Activated T-helper 17 cell treated with anti-CD3 and anti-CD28 coated beads, Interleukin-2, amount 50 U/mL, for 72 hours (primary cell): Measurements from ENCODE around the gene STAB2. TPM values are rescaled to one million over a fixed set of nuclear protein-coding genes. Genes with fewer than 3 reads are reported as not detected.
"Not testable (repeated sequence)": the region's sequence is repeated elsewhere in the genome, so short reads cannot be mapped to it uniquely, and the experiment has no call there.

Experiments used
- ATAC-seq: fragments of 150-1000 bp; cut with Tn5 transposase; replicated peaks from 2 replicates; pipeline ENCODE4 v1.10.0; 2021; ENCODE audit warnings: mild to moderate bottlenecking, moderate library complexity
- H3K27ac Mint-ChIP-seq: one replicate; pipeline ENCODE4 v1.8.0; 2022; ENCODE audit warnings: mixed read lengths
- H3K27me3 Mint-ChIP-seq: one replicate; pipeline ENCODE4 v1.8.0; 2022; ENCODE audit warnings: mixed read lengths
- H3K36me3 Mint-ChIP-seq: one replicate; pipeline ENCODE4 v1.8.0; 2022; ENCODE audit warnings: low read depth, mild to moderate bottlenecking, mixed read lengths
- H3K4me1 Mint-ChIP-seq: one replicate; pipeline ENCODE4 v1.8.0; 2022; ENCODE audit warnings: mixed read lengths
- H3K4me3 Mint-ChIP-seq: one replicate; pipeline ENCODE4 v1.8.0; 2022; ENCODE audit warnings: mild to moderate bottlenecking, mixed read lengths
- H3K9me3 Mint-ChIP-seq: one replicate; pipeline ENCODE4 v1.8.0; 2022; ENCODE audit warnings: mixed read lengths
- total RNA-seq, 2 donors: library from RNA; stranded (reverse); gene quantifications; one replicate each; pipeline ENCODE4 v1.2.3, GENCODE V29; 2022

Gene STAB2
- total RNA-seq, 2 donors from 2014 or later: not detected

DNA sequence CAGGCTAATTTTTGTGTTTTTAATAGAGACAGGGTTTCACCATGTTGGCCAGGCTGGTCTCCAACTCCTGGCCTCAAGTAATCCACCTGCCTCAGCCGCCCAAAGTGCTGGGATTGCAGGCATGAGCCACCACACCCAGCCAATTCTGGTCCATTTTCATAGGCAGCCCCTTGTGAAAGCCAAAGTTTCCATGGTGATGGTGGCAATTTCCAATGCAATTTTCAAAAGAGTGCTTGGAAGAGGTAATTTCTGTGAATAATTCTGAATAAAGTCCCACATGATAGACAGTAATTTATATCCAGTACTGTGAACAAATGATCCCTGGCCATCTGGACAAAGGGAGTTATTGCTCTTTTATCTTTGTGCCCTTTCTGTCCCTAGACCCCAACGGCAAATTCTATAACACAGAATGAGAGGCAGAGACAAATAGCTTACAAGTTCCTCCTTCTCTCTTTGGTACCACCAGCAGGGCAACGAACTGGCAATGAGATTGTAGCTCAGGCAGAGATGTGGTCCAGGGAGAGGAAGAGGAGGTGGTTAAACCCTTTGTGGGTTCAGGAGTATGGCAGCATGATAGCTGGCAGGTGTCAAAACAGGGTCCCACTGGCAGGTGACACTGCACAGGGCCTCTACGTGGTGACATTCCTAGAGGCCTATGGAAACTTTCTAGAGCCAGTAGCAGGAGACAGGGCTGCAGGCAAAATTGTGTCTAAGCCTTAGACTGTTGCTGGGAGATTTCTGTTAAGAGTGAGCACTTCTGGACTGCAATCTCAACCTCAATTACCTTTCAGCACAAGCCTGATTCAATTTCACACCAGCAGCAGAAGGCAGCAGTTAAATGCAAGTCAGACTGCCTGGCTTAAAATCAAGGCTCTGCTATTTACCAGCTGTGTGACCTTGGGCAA lies 207.5 kb downstream of the STAB2 start:
- peaks cover 61% of the 10 kb centered on the region for H3K36me3 Mint-ChIP-seq
- H3K27me3 Mint-ChIP-seq: no peaks in the 10 kb centered on the region
- no peak overlapping the region for H3K27ac Mint-ChIP-seq
- H3K9me3 Mint-ChIP-seq: no peaks in the 10 kb centered on the region
- H3K4me1 Mint-ChIP-seq: no peaks in the 10 kb centered on the region
- no peak overlapping the region for H3K4me3 Mint-ChIP-seq
- no peak for ATAC-seq

GRCh38 chr12:103798586-103798985 lies 211.5 kb downstream of the STAB2 start:
- H3K27ac Mint-ChIP-seq: no peak overlapping the region
- H3K4me3 Mint-ChIP-seq: no peak overlapping the region
- H3K36me3 Mint-ChIP-seq: peaks cover 40% of the 10 kb centered on the region
- no peaks in the 10 kb centered on the region for H3K27me3 Mint-ChIP-seq
- no peak for ATAC-seq
- no peaks in the 10 kb centered on the region for H3K4me1 Mint-ChIP-seq
- H3K9me3 Mint-ChIP-seq: no peaks in the 10 kb centered on the region

DNA sequence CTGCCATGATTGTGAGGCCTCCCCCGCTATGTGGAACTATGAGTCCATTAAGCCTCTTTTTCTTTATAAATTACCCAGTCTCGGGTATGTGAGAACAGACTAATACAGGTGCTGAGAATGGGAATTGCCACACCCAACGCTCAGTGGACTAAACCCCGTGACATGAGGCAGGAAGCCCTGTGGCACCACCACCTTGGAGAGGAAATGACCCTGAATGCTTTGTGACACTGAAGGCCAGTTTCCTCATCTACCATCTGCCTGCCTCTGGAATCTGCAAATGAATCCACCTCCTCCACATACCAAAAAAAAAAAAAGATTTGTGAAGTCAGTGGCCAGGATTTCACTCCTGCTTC lies 212.4 kb downstream of the STAB2 start:
- no peak for ATAC-seq
- Mint-ChIP-seq H3K4me3 (no peak overlapping the region), H3K4me1 (no peaks in the 10 kb centered on the region), H3K36me3 (peaks cover 36% of the 10 kb centered on the region), H3K27ac (no peak overlapping the region), H3K9me3 (no peaks in the 10 kb centered on the region), H3K27me3 (no peaks in the 10 kb centered on the region)

GRCh38 chr12:103799857-103800771 lies 213.0 kb downstream of the STAB2 start:
- no peak for ATAC-seq
- Mint-ChIP-seq H3K9me3 (no peaks in the 10 kb centered on the region), H3K4me1 (no peaks in the 10 kb centered on the region), H3K36me3 (peaks cover 33% of the 10 kb centered on the region), H3K27me3 (no peaks in the 10 kb centered on the region), H3K4me3 (no peak overlapping the region), H3K27ac (no peak overlapping the region)

DNA sequence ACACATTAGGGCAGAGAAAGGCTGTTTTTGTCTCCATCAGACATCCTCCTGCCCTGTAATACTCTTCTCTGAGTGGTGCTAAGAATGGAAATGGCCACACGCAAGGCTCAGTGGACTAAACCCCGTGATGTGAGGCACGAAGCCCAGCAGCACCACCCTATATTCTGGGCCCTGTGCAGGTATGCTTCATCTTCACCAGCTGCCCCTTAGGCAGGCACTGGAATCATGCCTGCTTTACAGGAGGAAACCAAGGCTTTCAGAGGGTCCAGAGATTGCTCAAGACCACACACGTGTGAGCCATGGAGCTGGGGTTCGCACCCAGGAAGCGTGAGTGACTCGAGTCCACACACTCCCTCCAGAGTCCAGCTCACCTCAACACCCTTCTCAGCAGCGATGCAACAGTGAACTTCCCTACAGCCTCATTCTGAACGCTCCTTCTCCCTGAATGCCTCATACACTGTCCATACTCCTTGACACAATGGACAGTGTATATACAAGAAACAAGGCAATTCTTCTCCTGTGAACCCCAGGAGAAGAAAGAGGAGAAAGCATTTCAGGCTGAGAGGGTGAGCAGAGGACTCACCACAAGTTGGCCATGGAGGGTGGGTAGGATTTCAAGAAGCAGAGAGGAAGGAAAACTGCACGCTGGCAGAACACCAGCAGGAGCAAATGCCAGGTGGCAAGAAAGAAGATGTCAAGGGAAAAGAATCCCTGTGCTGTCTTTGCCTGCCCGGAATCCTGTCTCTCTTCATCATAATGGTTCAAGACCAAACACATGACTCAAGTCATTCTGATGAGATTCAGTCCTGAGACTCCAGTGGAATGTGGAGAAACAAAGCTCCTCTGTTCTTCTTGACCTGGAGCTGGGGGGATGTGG lies 214.9 kb downstream of the STAB2 start:
- Mint-ChIP-seq H3K27me3 (no peaks in the 10 kb centered on the region), H3K36me3 (peaks cover 29% of the 10 kb centered on the region), H3K27ac (no peak overlapping the region), H3K4me3 (no peak overlapping the region), H3K4me1 (peaks cover 6% of the 10 kb centered on the region), H3K9me3 (no peaks in the 10 kb centered on the region)
- no peak for ATAC-seq

DNA sequence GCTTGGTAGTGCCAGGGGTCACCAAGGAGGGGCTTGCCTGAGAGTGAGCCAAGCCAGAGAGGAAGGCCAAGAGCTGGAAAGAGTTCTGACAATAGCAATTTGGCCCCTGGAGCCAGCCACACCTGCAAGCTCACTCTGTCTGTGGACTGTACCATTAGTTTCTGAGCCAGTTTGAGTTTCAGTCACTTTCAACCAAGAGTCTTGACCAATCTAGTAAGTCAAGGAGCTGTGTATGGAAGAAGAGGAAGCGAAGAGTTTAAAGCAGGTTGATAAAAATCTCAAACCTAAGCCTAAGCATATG lies 215.5 kb downstream of the STAB2 start:
- no peaks in the 10 kb centered on the region for H3K9me3 Mint-ChIP-seq
- H3K4me3 Mint-ChIP-seq: no peak overlapping the region
- peaks cover 24% of the 10 kb centered on the region for H3K36me3 Mint-ChIP-seq
- no peak for ATAC-seq
- H3K27ac Mint-ChIP-seq: no peak overlapping the region
- peaks cover 6% of the 10 kb centered on the region for H3K4me1 Mint-ChIP-seq
- H3K27me3 Mint-ChIP-seq: no peaks in the 10 kb centered on the region

DNA sequence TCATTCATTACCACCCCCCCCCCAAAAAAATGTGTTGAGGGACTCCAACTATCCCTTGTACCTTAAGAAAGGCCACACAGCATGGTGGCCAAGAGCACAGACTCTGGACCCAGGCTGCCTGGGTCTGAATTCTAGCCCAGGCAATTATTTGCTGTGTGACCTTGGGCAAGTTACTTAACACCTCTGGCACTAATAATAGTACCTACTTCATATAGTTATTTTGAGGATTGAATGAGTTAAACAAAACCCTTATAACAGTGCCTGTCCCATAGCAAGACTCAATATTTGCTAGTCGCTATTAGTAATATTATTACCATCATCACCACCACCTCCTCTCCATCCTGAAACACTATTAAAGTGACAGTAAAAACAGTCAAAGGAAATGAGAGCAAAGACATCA lies 216.8 kb downstream of the STAB2 start:
- no peak for ATAC-seq
- Mint-ChIP-seq H3K36me3 (peaks cover 13% of the 10 kb centered on the region), H3K27ac (no peak overlapping the region)

GRCh38 chr12:103805655-103806360 lies 218.7 kb downstream of the STAB2 start:
- H3K9me3 Mint-ChIP-seq: no peaks in the 10 kb centered on the region
- ATAC-seq: no peak
- H3K4me3 Mint-ChIP-seq: no peak overlapping the region
- H3K27me3 Mint-ChIP-seq: no peaks in the 10 kb centered on the region
- peaks cover 6% of the 10 kb centered on the region for H3K4me1 Mint-ChIP-seq
- H3K36me3 Mint-ChIP-seq: peaks cover 18% of the 10 kb centered on the region
- H3K27ac Mint-ChIP-seq: no peak overlapping the region

More for the DNA sequence above, 216.8 kb downstream of the STAB2 start:
- Mint-ChIP-seq H3K4me3 (no peak overlapping the region), H3K4me1 (peaks cover 6% of the 10 kb centered on the region), H3K27me3 (no peaks in the 10 kb centered on the region), H3K9me3 (no peaks in the 10 kb centered on the region)

GRCh38 chr12:103806803-103807202 lies 219.7 kb downstream of the STAB2 start:
- H3K27ac Mint-ChIP-seq: no peak overlapping the region
- H3K4me3 Mint-ChIP-seq: no peak overlapping the region
- H3K36me3 Mint-ChIP-seq: peaks cover 23% of the 10 kb centered on the region
- H3K27me3 Mint-ChIP-seq: no peaks in the 10 kb centered on the region
- no peak for ATAC-seq
- no peaks in the 10 kb centered on the region for H3K9me3 Mint-ChIP-seq
- H3K4me1 Mint-ChIP-seq: peaks cover 6% of the 10 kb centered on the region

DNA sequence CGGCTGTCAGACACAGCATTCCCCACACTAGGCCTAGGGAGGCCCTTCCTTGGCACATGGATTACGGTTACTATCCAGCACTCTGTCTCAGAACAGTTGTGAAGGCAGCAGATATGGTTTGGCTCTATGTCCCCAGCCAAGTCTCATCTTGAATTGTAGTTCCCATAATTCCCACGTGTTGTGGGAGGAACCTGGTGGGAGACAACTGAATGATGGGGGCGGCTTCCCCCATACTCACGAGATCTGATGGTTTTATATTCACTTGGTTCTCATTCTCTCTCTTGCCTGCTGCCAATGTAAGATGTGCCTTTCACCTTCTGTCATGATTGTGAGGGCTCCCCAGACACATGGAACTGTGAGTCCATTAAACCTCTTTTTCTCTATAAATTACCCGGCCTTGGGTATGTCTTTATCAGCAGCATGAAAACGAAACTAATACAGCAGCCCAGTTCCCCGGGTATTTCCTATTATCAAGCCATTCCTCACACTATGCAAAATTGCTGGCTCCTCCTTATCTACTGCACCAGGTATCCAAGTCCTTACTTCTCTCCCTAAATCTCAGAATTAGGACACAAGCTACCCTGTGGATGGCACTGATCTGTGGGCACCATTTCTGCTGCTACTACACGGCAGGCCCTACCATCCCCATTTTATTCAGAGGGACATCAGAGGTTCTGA lies 220.6 kb downstream of the STAB2 start:
- Mint-ChIP-seq H3K9me3 (no peaks in the 10 kb centered on the region), H3K27ac (no peak overlapping the region), H3K36me3 (peaks cover 29% of the 10 kb centered on the region), H3K4me3 (no peak overlapping the region), H3K27me3 (no peaks in the 10 kb centered on the region), H3K4me1 (peaks cover 6% of the 10 kb centered on the region)
- no peak for ATAC-seq

- Mint-ChIP-seq H3K9me3 (no peaks in the 10 kb centered on the region), H3K27me3 (no peaks in the 10 kb centered on the region), H3K4me1 (peaks cover 6% of the 10 kb centered on the region), H3K4me3 (no peak overlapping the region), H3K27ac (no peak overlapping the region), H3K36me3 (peaks cover 36% of the 10 kb centered on the region)
- no peak for ATAC-seq
Measured at GRCh38 chr12:103808239-103808880, 221.3 kb downstream of the STAB2 start.

DNA sequence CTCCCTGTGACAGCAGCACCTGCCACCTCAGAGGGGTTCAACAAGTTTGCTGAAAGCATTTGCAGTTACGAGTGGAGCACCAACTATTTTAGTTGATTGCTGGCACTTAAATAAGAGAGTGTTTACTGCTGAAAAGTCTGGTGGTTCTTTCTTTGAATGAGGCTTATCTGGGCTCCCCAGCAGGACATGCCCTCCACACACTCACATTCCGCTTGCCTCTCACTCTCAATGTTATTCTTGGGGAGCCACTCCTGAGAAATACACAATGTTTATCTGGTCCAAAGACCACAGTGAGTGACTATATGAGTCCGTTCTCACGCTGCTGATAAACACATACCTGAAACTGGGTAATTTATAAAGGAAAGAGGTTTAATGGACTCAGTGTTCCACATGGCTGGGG lies 222.1 kb downstream of the STAB2 start:
- Mint-ChIP-seq H3K27ac (no peak overlapping the region), H3K4me3 (no peak overlapping the region), H3K4me1 (peaks cover 6% of the 10 kb centered on the region), H3K27me3 (no peaks in the 10 kb centered on the region), H3K9me3 (no peaks in the 10 kb centered on the region), H3K36me3 (peaks cover 41% of the 10 kb centered on the region)
- no peak for ATAC-seq

DNA sequence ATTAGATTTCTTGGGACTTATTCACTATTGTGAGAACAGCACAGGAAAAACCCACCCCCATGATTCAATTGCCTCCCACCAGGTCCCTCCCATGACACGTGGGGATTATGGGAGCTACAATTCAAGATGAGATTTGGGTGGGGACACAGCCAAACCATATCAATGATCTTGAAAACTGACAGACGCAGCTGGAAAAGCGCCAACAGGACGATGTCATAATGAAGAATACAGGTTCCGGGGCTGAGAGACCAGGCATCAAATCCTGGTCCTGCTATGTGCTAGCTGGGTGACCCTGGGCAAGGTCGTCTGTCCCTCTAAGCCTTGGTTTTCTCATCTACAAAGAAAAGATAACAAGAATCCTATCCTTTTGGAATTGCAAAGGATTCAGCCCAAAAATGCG lies 222.6 kb downstream of the STAB2 start:
- H3K4me1 Mint-ChIP-seq, H3K27me3 Mint-ChIP-seq, H3K4me3 Mint-ChIP-seq, ATAC-seq, H3K9me3 Mint-ChIP-seq, H3K27ac Mint-ChIP-seq: not testable (repeated sequence)
- peaks cover 44% of the 10 kb centered on the region for H3K36me3 Mint-ChIP-seq
